Sciatic nerve (tissue), 2 donors: ENCODE measurements around the gene RBM19. TPM values are rescaled to one million over a fixed set of nuclear protein-coding genes. Genes with fewer than 3 reads are reported as not detected.

Experiments used
- ATAC-seq: fragments of 200-7000 bp; cut with Tn5 transposase; one replicate; pipeline ENCODE4 v1.9.1; 2020; ENCODE audit warnings: mild to moderate bottlenecking, moderate library complexity
- DNase-seq: peaks from one replicate; pipeline ENCODE4 v3.0.0-alpha.2; 2020; ENCODE audit warnings: low spot score
- intact Hi-C: fragments of 100-400 bp; cut with DNase I; formaldehyde crosslinking; loops from one replicate; pipeline ENCODE4 v1.14.2; 2022
- total RNA-seq: library from RNA; stranded (reverse); fragmentation: NEBNext Ultra II Directional; extraction: Animal tissue kit (Norgen Biotek cat#: 25700); gene quantifications from one replicate; pipeline ENCODE4 v1.2.1, GENCODE V29; 2021
- donor health status: DM: no; HTN: no; CAD: no.
- donor health status: DM: no; HTN: no; CAD: no.

The RBM19 gene
- total RNA-seq, 1 donor from 2014 or later = 40.3 TPM

- DNase-seq = no peak
- intact Hi-C loops = no loop called here
- ATAC-seq = no peak
These were observed 90.4 kb downstream of the RBM19 start for GRCh38 chr12:113875691-113876090.

GRCh38 chr12:113874999-113875561 is 91.0 kb downstream of the RBM19 start:
- ATAC-seq = peak; percentile 56
- intact Hi-C loops = no loop called here
- DNase-seq = no peak

GRCh38 chr12:113874326-113874725 is 91.8 kb downstream of the RBM19 start:
- no peak for DNase-seq
- intact Hi-C loops = no loop called here
- no peak for ATAC-seq

GRCh38 chr12:113873740-113874139 is 92.4 kb downstream of the RBM19 start:
- DNase-seq (no peak), ATAC-seq (no peak)
- intact Hi-C loops = no loop called here

GRCh38 chr12:113870890-113871289 is 95.2 kb downstream of the RBM19 start:
- intact Hi-C loops = no loop called here
- ATAC-seq (no peak), DNase-seq (no peak)

GRCh38 chr12:113870035-113870434 is 96.1 kb downstream of the RBM19 start:
- intact Hi-C loops = no loop called here
- DNase-seq = no peak
- no peak for ATAC-seq

GRCh38 chr12:113868365-113868764 is 97.8 kb downstream of the RBM19 start:
- no peak for ATAC-seq
- intact Hi-C loops = no loop called here
- DNase-seq = no peak

- intact Hi-C loops = no loop called here
- DNase-seq (no peak), ATAC-seq (no peak)
These were observed 98.9 kb downstream of the RBM19 start for GRCh38 chr12:113867258-113867657.

GRCh38 chr12:113866496-113866895 is 99.6 kb downstream of the RBM19 start:
- intact Hi-C loops = no loop called here
- no peak for DNase-seq
- ATAC-seq = no peak

GRCh38 chr12:113863455-113863845 is 102.7 kb downstream of the RBM19 start:
- no peak for ATAC-seq
- DNase-seq = no peak
- intact Hi-C loops = no loop called here

- DNase-seq (no peak), ATAC-seq (no peak)
- intact Hi-C loops = no loop called here
These were observed 103.3 kb downstream of the RBM19 start for GRCh38 chr12:113862590-113863454.

- ATAC-seq (no peak), DNase-seq (no peak)
- intact Hi-C loops = no loop called here
These were observed 104.3 kb downstream of the RBM19 start for GRCh38 chr12:113861708-113862312.

- ATAC-seq = no peak
- intact Hi-C loops = no loop called here
- DNase-seq = no peak
These were observed 105.2 kb downstream of the RBM19 start for GRCh38 chr12:113860950-113861349.

- ATAC-seq = no peak
- intact Hi-C loops = no loop called here
- DNase-seq = no peak
These were observed 105.9 kb downstream of the RBM19 start for GRCh38 chr12:113860059-113860820.

GRCh38 chr12:113858841-113859386 is 107.2 kb downstream of the RBM19 start:
- intact Hi-C loops = no loop called here
- no peak for DNase-seq
- ATAC-seq = no peak

- intact Hi-C loops = no loop called here
- DNase-seq (no peak), ATAC-seq (no peak)
These were observed 108.8 kb downstream of the RBM19 start for GRCh38 chr12:113857371-113857770.

GRCh38 chr12:113855998-113856397 is 110.1 kb downstream of the RBM19 start:
- no peak for DNase-seq
- no peak for ATAC-seq
- intact Hi-C loops = no loop called here

GRCh38 chr12:113854385-113855142 is 111.6 kb downstream of the RBM19 start:
- intact Hi-C loops = no loop called here
- ATAC-seq (no peak), DNase-seq (no peak)

- ATAC-seq = no peak
- no peak for DNase-seq
- intact Hi-C loops = no loop called here
These were observed 112.6 kb downstream of the RBM19 start for GRCh38 chr12:113853491-113853890.
